Measurements from ENCODE around the gene NR1I2.

DNA sequence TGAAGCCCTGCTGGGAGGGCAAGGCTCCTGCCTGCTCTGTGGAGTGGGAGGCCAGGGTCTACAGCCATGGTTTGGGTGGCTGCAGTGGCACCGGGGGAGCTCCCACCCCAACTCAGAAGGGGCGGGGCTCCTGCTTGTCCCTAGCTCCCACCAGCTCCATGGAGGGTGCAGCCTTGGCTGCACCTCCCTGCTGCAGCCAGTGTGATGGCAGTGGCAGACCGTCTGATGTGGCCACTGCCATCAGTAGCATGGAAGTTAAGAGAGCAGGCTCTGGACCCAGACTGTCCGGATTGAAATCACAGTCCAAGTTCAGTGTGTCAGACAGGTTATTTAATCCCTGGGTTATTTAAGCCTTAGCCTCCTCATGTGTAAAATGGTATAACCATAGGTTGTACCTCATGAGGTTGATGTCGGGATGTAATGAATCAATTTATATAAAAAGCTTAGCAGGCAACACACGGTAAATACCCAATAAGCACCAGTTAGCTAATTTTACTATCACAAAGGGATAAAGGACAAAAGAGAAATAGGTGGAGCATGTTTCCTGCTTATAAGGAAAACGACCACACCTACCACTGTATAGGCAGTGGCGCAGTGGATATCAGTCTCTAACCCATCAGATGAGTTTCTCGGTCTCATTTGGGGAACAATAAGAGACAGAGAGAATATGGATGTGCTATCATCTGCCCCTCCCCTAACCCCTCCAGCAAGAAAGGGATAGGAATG, 13.1 kb upstream of the NR1I2 start:
- TF ChIP-seq, protein P1, sequence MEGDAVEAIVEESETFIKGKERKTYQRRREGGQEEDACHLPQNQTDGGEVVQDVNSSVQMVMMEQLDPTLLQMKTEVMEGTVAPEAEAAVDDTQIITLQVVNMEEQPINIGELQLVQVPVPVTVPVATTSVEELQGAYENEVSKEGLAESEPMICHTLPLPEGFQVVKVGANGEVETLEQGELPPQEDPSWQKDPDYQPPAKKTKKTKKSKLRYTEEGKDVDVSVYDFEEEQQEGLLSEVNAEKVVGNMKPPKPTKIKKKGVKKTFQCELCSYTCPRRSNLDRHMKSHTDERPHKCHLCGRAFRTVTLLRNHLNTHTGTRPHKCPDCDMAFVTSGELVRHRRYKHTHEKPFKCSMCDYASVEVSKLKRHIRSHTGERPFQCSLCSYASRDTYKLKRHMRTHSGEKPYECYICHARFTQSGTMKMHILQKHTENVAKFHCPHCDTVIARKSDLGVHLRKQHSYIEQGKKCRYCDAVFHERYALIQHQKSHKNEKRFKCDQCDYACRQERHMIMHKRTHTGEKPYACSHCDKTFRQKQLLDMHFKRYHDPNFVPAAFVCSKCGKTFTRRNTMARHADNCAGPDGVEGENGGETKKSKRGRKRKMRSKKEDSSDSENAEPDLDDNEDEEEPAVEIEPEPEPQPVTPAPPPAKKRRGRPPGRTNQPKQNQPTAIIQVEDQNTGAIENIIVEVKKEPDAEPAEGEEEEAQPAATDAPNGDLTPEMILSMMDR (IDR thresholded peaks at IDR 0.05), result no peak
- TF ChIP-seq EZH2 (IDR thresholded peaks at IDR 0.05; ENCODE audit: borderline replicate concordance, insufficient read depth, low read depth, low read length, poor library complexity, severe bottlenecking), result no peak

Data from B cell (primary cell).